HK-2 (cell line): ENCODE measurements around the gene CENPB.
"Not testable (repeated sequence)": the region's sequence is repeated elsewhere in the genome, so short reads cannot be mapped to it uniquely, and the experiment has no call there.

Experiments used
- DNase-seq: peaks from one replicate; pipeline ENCODE4 v3.0.0-alpha.2; 2018; ENCODE audit not compliant: unreplicated experiment

The CENPB gene

GRCh38 chr20:3786665-3787323 lies at the start of gene CENPB:
TSS of gene CENPB (minus strand) at chr20:3786740. CDS start at chr20:3786483, 257 bp downstream.
- DNase-seq = peak; percentile 92

- DNase-seq = no peak
Observed at GRCh38 chr20:3836132-3836531, 49.6 kb upstream of the CENPB start.

- not testable (repeated sequence) for DNase-seq
Observed at GRCh38 chr20:3829891-3830290, 43.4 kb upstream of the CENPB start.

GRCh38 chr20:3828798-3829197 lies 42.3 kb upstream of the CENPB start:
- DNase-seq = no peak

GRCh38 chr20:3826420-3826819 lies 39.9 kb upstream of the CENPB start:
- no peak for DNase-seq

GRCh38 chr20:3825526-3825925 lies 39.0 kb upstream of the CENPB start:
- DNase-seq = no peak

GRCh38 chr20:3823881-3824280 lies 37.3 kb upstream of the CENPB start:
- DNase-seq = no peak

- no peak for DNase-seq
Observed at GRCh38 chr20:3821996-3822395, 35.5 kb upstream of the CENPB start.

- DNase-seq = no peak
Observed at GRCh38 chr20:3820901-3821727, 34.6 kb upstream of the CENPB start.

GRCh38 chr20:3820048-3820900 lies 33.7 kb upstream of the CENPB start, which contains the start of gene AP5S1:
TSS of gene AP5S1 (plus strand) at chr20:3820547. CDS start at chr20:3822118, 1,571 bp downstream.
- DNase-seq = peak; percentile 99

- no peak for DNase-seq
Observed at GRCh38 chr20:3819411-3820047, 33.0 kb upstream of the CENPB start.

- peak; percentile 79 for DNase-seq
Observed at GRCh38 chr20:3818155-3819151, 31.9 kb upstream of the CENPB start.

GRCh38 chr20:3815703-3816315 lies 29.3 kb upstream of the CENPB start:
- DNase-seq = no peak

GRCh38 chr20:3814928-3815495 lies 28.5 kb upstream of the CENPB start:
- no peak for DNase-seq

- no peak for DNase-seq
Observed at GRCh38 chr20:3813848-3814581, 27.5 kb upstream of the CENPB start.

GRCh38 chr20:3812975-3813847 lies 26.7 kb upstream of the CENPB start:
- no peak for DNase-seq

GRCh38 chr20:3812259-3812681 lies 25.7 kb upstream of the CENPB start:
- DNase-seq = no peak
